HEK293 (cell line): ENCODE results near the gene OPN4.

Experiments used
- EGR2 ChIP-seq: fragments of 450-650 bp; formaldehyde crosslinking; IDR thresholded peaks from 2 replicates; pipeline ENCODE4 v1.5.1; 2016; ENCODE audit warnings: low read depth, missing biosample characterization, missing genetic modification characterization
- HIC1 ChIP-seq: fragments of 450-650 bp; formaldehyde crosslinking; IDR thresholded peaks from 2 replicates; pipeline ENCODE4 v1.5.1; 2016; ENCODE audit warnings: missing biosample characterization, missing genetic modification characterization
- PRDM2 ChIP-seq: fragments of 450-650 bp; formaldehyde crosslinking; IDR thresholded peaks from 2 replicates; pipeline ENCODE4 v1.5.1; 2016; ENCODE audit warnings: missing biosample characterization, missing genetic modification characterization, borderline replicate concordance
- REPIN1 ChIP-seq: fragments of 450-650 bp; formaldehyde crosslinking; IDR thresholded peaks from 2 replicates; pipeline ENCODE4 v1.5.1; 2017; ENCODE audit warnings: missing biosample characterization, missing genetic modification characterization, low read depth
- SP2 ChIP-seq: fragments of 450-650 bp; formaldehyde crosslinking; IDR thresholded peaks from 2 replicates; pipeline ENCODE4 v1.5.1; 2016; ENCODE audit warnings: missing biosample characterization, missing genetic modification characterization
- WT1 ChIP-seq: fragments of 450-650 bp; formaldehyde crosslinking; IDR thresholded peaks from 2 replicates; pipeline ENCODE4 v1.5.1; 2016; ENCODE audit warnings: missing biosample characterization, missing genetic modification characterization
- ZBTB11 ChIP-seq: fragments of 450-650 bp; formaldehyde crosslinking; conservative IDR thresholded peaks from 2 replicates; pipeline ENCODE4 v1.5.1; 2016; ENCODE audit warnings: low read depth, missing biosample characterization, missing genetic modification characterization
- ZBTB26 ChIP-seq: fragments of 450-650 bp; formaldehyde crosslinking; optimal IDR thresholded peaks from 2 replicates; pipeline ENCODE3; 2016; ENCODE audit warnings: missing biosample characterization, mild to moderate bottlenecking, missing genetic modification characterization
- ZBTB44 ChIP-seq: fragments of 450-650 bp; IDR thresholded peaks from 2 replicates; pipeline ENCODE4 v1.5.1; 2018; ENCODE audit warnings: missing biosample characterization, mild to moderate bottlenecking, missing genetic modification characterization
- ZBTB48 ChIP-seq: fragments of 450-650 bp; formaldehyde crosslinking; IDR thresholded peaks from 2 replicates; pipeline ENCODE4 v1.5.1; 2016; ENCODE audit warnings: missing biosample characterization, missing genetic modification characterization
- ZNF175 ChIP-seq: fragments of 450-650 bp; formaldehyde crosslinking; IDR thresholded peaks from 2 replicates; pipeline ENCODE4 v1.5.1; 2016; ENCODE audit warnings: missing biosample characterization, missing genetic modification characterization
- ZNF214 ChIP-seq: fragments of 450-650 bp; formaldehyde crosslinking; IDR thresholded peaks from 2 replicates; pipeline ENCODE4 v1.5.1; 2017; ENCODE audit warnings: missing biosample characterization, mild to moderate bottlenecking, missing genetic modification characterization, borderline replicate concordance
- ZNF248 ChIP-seq: fragments of 450-650 bp; formaldehyde crosslinking; IDR thresholded peaks from 2 replicates; pipeline ENCODE4 v1.5.1; 2017; ENCODE audit warnings: missing biosample characterization, missing genetic modification characterization
- ZNF350 ChIP-seq: fragments of 450-650 bp; formaldehyde crosslinking; IDR thresholded peaks from 2 replicates; pipeline ENCODE4 v1.5.0; 2017; ENCODE audit warnings: missing biosample characterization, mild to moderate bottlenecking, missing genetic modification characterization
- ZNF362 ChIP-seq: fragments of 450-650 bp; formaldehyde crosslinking; IDR thresholded peaks from 2 replicates; pipeline ENCODE4 v1.5.1; 2016; ENCODE audit warnings: missing biosample characterization, missing genetic modification characterization
- ZNF391 ChIP-seq: fragments of 450-650 bp; formaldehyde crosslinking; IDR thresholded peaks from 2 replicates; pipeline ENCODE4 v1.5.1; 2016; ENCODE audit warnings: low read depth, missing biosample characterization, missing genetic modification characterization, borderline replicate concordance
- ZNF416 ChIP-seq: fragments of 450-650 bp; formaldehyde crosslinking; IDR thresholded peaks from 2 replicates; pipeline ENCODE4 v1.5.1; 2016; ENCODE audit warnings: missing biosample characterization, missing genetic modification characterization
- ZNF549 ChIP-seq: fragments of 450-650 bp; IDR thresholded peaks from 2 replicates; pipeline ENCODE4 v1.5.1; 2018; ENCODE audit warnings: missing biosample characterization, missing genetic modification characterization, mild to moderate bottlenecking, inconsistent platforms, moderate library complexity
- ZNF571 ChIP-seq: fragments of 450-650 bp; formaldehyde crosslinking; IDR thresholded peaks from 2 replicates; pipeline ENCODE4 v1.5.0; 2017; ENCODE audit warnings: missing biosample characterization, missing genetic modification characterization
- ZNF623 ChIP-seq: fragments of 450-650 bp; formaldehyde crosslinking; IDR thresholded peaks from 2 replicates; pipeline ENCODE4 v1.5.1; 2016; ENCODE audit warnings: missing biosample characterization, missing genetic modification characterization
- ZNF629 ChIP-seq: fragments of 450-650 bp; formaldehyde crosslinking; IDR thresholded peaks from 2 replicates; pipeline ENCODE4 v1.5.1; 2017; ENCODE audit warnings: missing biosample characterization, missing genetic modification characterization
- ZNF768 ChIP-seq: fragments of 450-650 bp; formaldehyde crosslinking; IDR thresholded peaks from 2 replicates; pipeline ENCODE4 v1.5.1; 2018; ENCODE audit warnings: missing biosample characterization, mild to moderate bottlenecking, missing genetic modification characterization
- ZNF776 ChIP-seq: fragments of 450-650 bp; formaldehyde crosslinking; IDR thresholded peaks from 2 replicates; pipeline ENCODE4 v1.5.0; 2017; ENCODE audit warnings: missing biosample characterization, missing genetic modification characterization, borderline replicate concordance

The OPN4 gene

GRCh38 chr10:86710987-86711512 lies 56.7 kb downstream of the OPN4 start (continued):
- TF ChIP-seq WT1 (tag by site-specific recombination) = no peak
- no peak for TF ChIP-seq ZNF362 (tag by site-specific recombination)
- peak; percentile 73 for TF ChIP-seq EGR2
- TF ChIP-seq ZNF629 (tag by site-specific recombination) = peak; percentile 34; the same call in 1 of the 2 replicates
- TF ChIP-seq HIC1 (tag by site-specific recombination) = peak; percentile 77
- no peak for TF ChIP-seq ZNF623
- no peak for TF ChIP-seq ZNF175 (tag by site-specific recombination)
- TF ChIP-seq ZNF391 = 0 out of 2 replicates have a peak, but pooled peaks have one; percentile 43
- no peak for TF ChIP-seq ZNF768 (tag by site-specific recombination)
- TF ChIP-seq ZBTB11 (tag by site-specific recombination) = peak; percentile 89
- TF ChIP-seq ZBTB48 (tag by site-specific recombination) = no peak
- TF ChIP-seq ZNF350 (tag by site-specific recombination) = no peak
- no peak for TF ChIP-seq ZNF214 (tag by site-specific recombination)
- TF ChIP-seq REPIN1 (tag by site-specific recombination) = no peak
- TF ChIP-seq ZNF549 (tag by site-specific recombination) = no peak
- no peak for TF ChIP-seq PRDM2 (tag by site-specific recombination)
- no peak for TF ChIP-seq ZNF776
- TF ChIP-seq SP2 (tag by site-specific recombination) = peak; percentile 78
- TF ChIP-seq ZNF248 (tag by site-specific recombination) = no peak
- no peak for TF ChIP-seq ZNF416 (tag by site-specific recombination)
- peak; percentile 94 for TF ChIP-seq ZBTB26 (tag by site-specific recombination)
- TF ChIP-seq ZNF571 = no peak
- TF ChIP-seq ZBTB44 (tag by site-specific recombination) = 0 out of 2 replicates have a peak, but pooled peaks have one; percentile 32
